GM19372 (cell line): Measurements from ENCODE around the gene VWA5A.
"Not testable (repeated sequence)": the region's sequence is repeated elsewhere in the genome, so short reads cannot be mapped to it uniquely, and the experiment has no call there.

Experiments used
- ATAC-seq: cut with Tn5 transposase; IDR thresholded peaks from one replicate; pipeline ENCODE4 v1.9.1; 2021; ENCODE audit warnings: mild to moderate bottlenecking, low read depth, moderate library complexity; ENCODE audit not compliant: unreplicated experiment

The VWA5A gene

GRCh38 chr11:124085997-124086846, 29.0 kb upstream of the VWA5A start:
- ATAC-seq = no peak

- no peak for ATAC-seq
Measured at GRCh38 chr11:124090996-124091395, 24.3 kb upstream of the VWA5A start.

GRCh38 chr11:124093330-124093729, 21.9 kb upstream of the VWA5A start:
- no peak for ATAC-seq

GRCh38 chr11:124094731-124095130, 20.5 kb upstream of the VWA5A start:
- no peak for ATAC-seq

- no peak for ATAC-seq
Measured at GRCh38 chr11:124096364-124096763, 18.9 kb upstream of the VWA5A start.

GRCh38 chr11:124098141-124098540, 17.1 kb upstream of the VWA5A start:
- no peak for ATAC-seq

- no peak for ATAC-seq
Measured at GRCh38 chr11:124101737-124102136, 13.5 kb upstream of the VWA5A start.

GRCh38 chr11:124108156-124108555, 7.1 kb upstream of the VWA5A start:
- peak; percentile 51 for ATAC-seq

- no peak for ATAC-seq
Measured at GRCh38 chr11:124109377-124109776, 5.9 kb upstream of the VWA5A start.

- ATAC-seq = no peak
Measured at GRCh38 chr11:124110201-124110600, 5.0 kb upstream of the VWA5A start.

- no peak for ATAC-seq
Measured at GRCh38 chr11:124113890-124114289, 1.4 kb upstream of the VWA5A start.

GRCh38 chr11:124115782-124116616, 749 bp downstream of the VWA5A start:
- ATAC-seq = peak; percentile 25

GRCh38 chr11:124119103-124119502, 3.9 kb downstream of the VWA5A start:
- ATAC-seq = no peak

GRCh38 chr11:124120891-124121290, 5.6 kb downstream of the VWA5A start:
- no peak for ATAC-seq

- ATAC-seq = no peak
Measured at GRCh38 chr11:124122123-124122522, 6.9 kb downstream of the VWA5A start.

- no peak for ATAC-seq
Measured at GRCh38 chr11:124123622-124124021, 8.4 kb downstream of the VWA5A start.

- ATAC-seq = not testable (repeated sequence)
Measured at GRCh38 chr11:124127134-124127533, 11.9 kb downstream of the VWA5A start.

- ATAC-seq = no peak
Measured at GRCh38 chr11:124143034-124143433, 27.8 kb downstream of the VWA5A start.

- ATAC-seq = no peak
Measured at GRCh38 chr11:124147951-124148350, 32.7 kb downstream of the VWA5A start.

GRCh38 chr11:124150684-124151083, 35.4 kb downstream of the VWA5A start:
- no peak for ATAC-seq

GRCh38 chr11:124152770-124153407, 37.6 kb downstream of the VWA5A start:
- ATAC-seq = no peak
